A375 (cell line): ENCODE data around the gene CEP85. TPM values are rescaled to one million over a fixed set of nuclear protein-coding genes. Genes with fewer than 3 reads are reported as not detected.

ENCODE experiments used
- total RNA-seq: library from RNA; depleted of rRNA; stranded (reverse); fragments of >200 nt; shearing (Covaris generic); gene quantifications from 2 replicates; pipeline ENCODE4 v1.2.3, GENCODE V29; 2014; rRNA removed

The CEP85 gene
- total RNA-seq = 24.5 and 25.3 TPM in 2 replicates

GRCh38 chr1:26233903-26234643 is at the start of gene CEP85:
Gene CEP85, plus strand, starts transcription at chr1:26234200. Its CDS starts 5,584 bp downstream, at chr1:26239784.

GRCh38 chr1:26190373-26190987 is 43.5 kb upstream of the CEP85 start, which contains the start of gene CATSPER4:
Gene CATSPER4, plus strand, starts transcription at chr1:26190602. Its CDS starts 26 bp downstream, at chr1:26190628.

GRCh38 chr1:26279456-26280332 is 45.7 kb downstream of the CEP85 start, which contains the start of gene SH3BGRL3:
Gene SH3BGRL3, plus strand, starts transcription at chr1:26280086. Its CDS starts 70 bp downstream, at chr1:26280156.

GRCh38 chr1:26306290-26307229 is 72.6 kb downstream of the CEP85 start, which contains the start of gene UBXN11:
Gene UBXN11, minus strand, starts transcription at chr1:26306636. Its CDS starts 3,753 bp downstream, at chr1:26302883.

GRCh38 chr1:26317612-26318337 is 83.8 kb downstream of the CEP85 start, which contains the start of gene CD52:
Gene CD52, plus strand, starts transcription at chr1:26317958. Its CDS starts 60 bp downstream, at chr1:26318018.

Other genes with a start within 250 kb of the CEP85 start
- gene PAFAH2, start 236.1 kb upstream of the CEP85 start, total RNA-seq = 9.5 and 9.9 TPM in 2 replicates
- gene EXTL1, start 212.4 kb upstream of the CEP85 start, total RNA-seq = 12.3 and 17.5 TPM in 2 replicates
- gene SLC30A2, start 188.1 kb upstream of the CEP85 start, total RNA-seq = not detected in 2 replicates
- not detected in 2 replicates for gene TRIM63, start 166.6 kb upstream of the CEP85 start, total RNA-seq
- gene PDIK1L, start 122.4 kb upstream of the CEP85 start, total RNA-seq = 4.8 and 5.0 TPM in 2 replicates
- gene FAM110D, start 75.1 kb upstream of the CEP85 start, total RNA-seq = 0.03 TPM in 1 of 2 replicates, not detected in the other
- not detected in 2 replicates for gene C1orf232, start 65.2 kb upstream of the CEP85 start, total RNA-seq
- 69.6 and 124 TPM in 2 replicates for gene ZNF593, start 64.3 kb upstream of the CEP85 start, total RNA-seq
- 0.41 TPM in 1 of 2 replicates, not detected in the other for gene ZNF593OS, start 62.4 kb upstream of the CEP85 start, total RNA-seq
- 0.98 and 1.8 TPM in 2 replicates for gene CNKSR1, start 56.7 kb upstream of the CEP85 start, total RNA-seq
- not detected in 2 replicates for gene CATSPER4, start 43.6 kb upstream of the CEP85 start, total RNA-seq
- gene SH3BGRL3, start 45.9 kb downstream of the CEP85 start, total RNA-seq = 113 and 170 TPM in 2 replicates
- 13.4 and 16.9 TPM in 2 replicates for gene UBXN11, start 72.4 kb downstream of the CEP85 start, total RNA-seq
- 0.41 TPM in 1 of 2 replicates, not detected in the other for gene CD52, start 83.8 kb downstream of the CEP85 start, total RNA-seq
- 0.03 TPM in 1 of 2 replicates, not detected in the other for gene CRYBG2, start 119.9 kb downstream of the CEP85 start, total RNA-seq
- gene ZNF683, start 138.6 kb downstream of the CEP85 start, total RNA-seq = not detected in 2 replicates
- gene LIN28A, start 176.6 kb downstream of the CEP85 start, total RNA-seq = not detected in 2 replicates
- gene DHDDS, start 198.1 kb downstream of the CEP85 start, total RNA-seq = 31.8 and 39.5 TPM in 2 replicates
- 609 and 636 TPM in 2 replicates for gene HMGN2, start 238.2 kb downstream of the CEP85 start, total RNA-seq